GM12875 (cell line): ENCODE measurements around the gene FAM118B.

ENCODE experiments used
- H3K4me3 ChIP-seq: one replicate; pipeline ENCODE4 v1.5.1; 2011; ENCODE audit warnings: low read depth, low read length, control low read depth
- TF ChIP-seq, protein P1 (sequence below): IDR thresholded peaks from 2 replicates; pipeline ENCODE4 v1.5.1; 2011; ENCODE audit warnings: low read depth, mild to moderate bottlenecking, control low read depth, inconsistent platforms, low read length, moderate library complexity, borderline replicate concordance; ENCODE audit not compliant: insufficient read depth

Gene FAM118B

DNA sequence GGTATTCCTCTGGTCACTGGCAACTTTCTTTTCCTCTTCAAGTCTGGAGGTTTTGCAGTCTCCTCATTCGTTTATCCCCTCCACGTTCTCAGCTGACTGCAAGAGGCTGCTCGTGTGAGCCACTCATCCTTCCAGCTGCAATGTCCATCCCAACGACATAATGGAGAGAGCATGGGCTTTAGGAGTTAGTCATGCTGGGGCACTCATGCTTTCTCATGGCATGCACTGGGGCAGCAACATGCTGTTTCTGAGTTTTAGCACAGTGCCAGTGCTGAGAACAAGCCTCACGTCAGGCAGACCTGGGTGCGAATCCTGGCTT is 99.4 kb downstream of the FAM118B start:
- TF ChIP-seq, protein P1, sequence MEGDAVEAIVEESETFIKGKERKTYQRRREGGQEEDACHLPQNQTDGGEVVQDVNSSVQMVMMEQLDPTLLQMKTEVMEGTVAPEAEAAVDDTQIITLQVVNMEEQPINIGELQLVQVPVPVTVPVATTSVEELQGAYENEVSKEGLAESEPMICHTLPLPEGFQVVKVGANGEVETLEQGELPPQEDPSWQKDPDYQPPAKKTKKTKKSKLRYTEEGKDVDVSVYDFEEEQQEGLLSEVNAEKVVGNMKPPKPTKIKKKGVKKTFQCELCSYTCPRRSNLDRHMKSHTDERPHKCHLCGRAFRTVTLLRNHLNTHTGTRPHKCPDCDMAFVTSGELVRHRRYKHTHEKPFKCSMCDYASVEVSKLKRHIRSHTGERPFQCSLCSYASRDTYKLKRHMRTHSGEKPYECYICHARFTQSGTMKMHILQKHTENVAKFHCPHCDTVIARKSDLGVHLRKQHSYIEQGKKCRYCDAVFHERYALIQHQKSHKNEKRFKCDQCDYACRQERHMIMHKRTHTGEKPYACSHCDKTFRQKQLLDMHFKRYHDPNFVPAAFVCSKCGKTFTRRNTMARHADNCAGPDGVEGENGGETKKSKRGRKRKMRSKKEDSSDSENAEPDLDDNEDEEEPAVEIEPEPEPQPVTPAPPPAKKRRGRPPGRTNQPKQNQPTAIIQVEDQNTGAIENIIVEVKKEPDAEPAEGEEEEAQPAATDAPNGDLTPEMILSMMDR, result no peak
- H3K4me3 ChIP-seq, result no peak overlapping the region

DNA sequence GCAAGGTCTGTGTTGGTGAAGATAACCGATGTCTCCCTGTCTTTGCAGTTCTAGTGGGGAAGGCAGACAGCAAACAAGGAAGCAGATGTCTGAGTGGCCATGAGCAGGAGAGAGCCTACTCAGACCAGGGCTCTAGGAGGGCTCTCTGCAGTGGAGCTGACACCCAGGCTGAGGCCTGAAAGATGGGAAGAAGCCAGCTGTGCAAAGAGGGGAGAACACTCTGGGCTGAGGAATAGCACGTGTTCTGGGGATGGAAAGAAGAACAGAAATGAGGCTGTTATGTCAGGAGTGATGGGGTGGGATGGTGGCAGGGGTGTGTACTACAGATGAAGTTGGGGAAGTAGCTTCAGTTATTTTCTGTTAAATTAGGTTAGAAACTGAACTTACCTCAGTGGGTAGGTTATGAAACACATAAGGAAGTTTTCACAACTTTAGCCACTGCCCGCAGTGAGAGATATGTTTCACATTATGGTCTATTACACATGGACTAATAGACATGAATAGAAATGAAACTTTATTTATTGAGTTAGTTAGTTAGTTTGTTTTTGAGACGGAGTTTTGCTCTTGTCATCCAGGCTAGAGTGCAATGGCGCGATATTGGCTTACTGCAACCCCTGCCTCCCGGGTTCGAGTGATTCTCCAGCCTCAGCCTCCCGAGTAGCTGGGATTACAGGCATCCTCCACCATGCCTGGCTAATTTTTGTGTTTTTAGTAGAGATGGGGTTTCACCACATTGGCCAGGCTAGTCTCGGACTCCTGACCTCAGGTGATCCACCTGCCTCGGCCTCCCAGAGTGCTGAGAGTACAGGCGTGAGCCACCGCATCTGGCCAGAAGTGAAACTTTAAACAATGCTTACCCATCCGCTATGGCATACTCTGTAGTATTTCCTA is 100.1 kb downstream of the FAM118B start:
- TF ChIP-seq, protein P1, result no peak
- no peak overlapping the region for H3K4me3 ChIP-seq
